Mesothelial cell of epicardium (in vitro differentiated cells): ENCODE results near the gene KCNB1. TPM values are rescaled to one million over a fixed set of nuclear protein-coding genes. Genes with fewer than 3 reads are reported as not detected.

ENCODE experiments used
- DNase-seq, 2 experiments: peaks; one replicate each; pipeline ENCODE4 v3.0.0; 2021; ENCODE audit warnings: low spot score in 2 of 2; ENCODE audit not compliant: unreplicated experiment in 2 of 2
- H3K27ac Mint-ChIP-seq: 2 replicates; pipeline ENCODE4 v1.8.0; 2021; ENCODE audit warnings: mixed read lengths
- H3K27me3 Mint-ChIP-seq: 2 replicates; pipeline ENCODE4 v1.8.0; 2021; ENCODE audit warnings: low read depth, mixed read lengths
- H3K36me3 Mint-ChIP-seq: 2 replicates; pipeline ENCODE4 v1.8.0; 2021; ENCODE audit warnings: mixed read lengths
- H3K4me1 Mint-ChIP-seq: 2 replicates; pipeline ENCODE4 v1.8.0; 2021; ENCODE audit warnings: mixed read lengths
- H3K4me3 Mint-ChIP-seq: 2 replicates; pipeline ENCODE4 v1.8.0; 2021; ENCODE audit warnings: mild to moderate bottlenecking, moderate library complexity, mixed read lengths
- H3K9me3 Mint-ChIP-seq: 2 replicates; pipeline ENCODE4 v1.8.0; 2021; ENCODE audit warnings: mixed read lengths
- total RNA-seq: library from RNA; stranded (reverse); gene quantifications from 3 replicates; pipeline ENCODE4 v1.2.1, GENCODE V29; 2021
- TF ChIP-seq, protein P1 (sequence below): fragments of 200-600 bp; sonication (generic); IDR thresholded peaks from one replicate; pipeline ENCODE4 v1.5.0; 2021; ENCODE audit warnings: antibody characterized with exemption; ENCODE audit not compliant: unreplicated experiment

KCNB1 gene
- total RNA-seq, 1 donor from 2014 or later = 0.51 TPM

- Mint-ChIP-seq H3K4me3 (no peak overlapping the region), H3K4me1 (peaks cover 6% of the 10 kb centered on the region), H3K36me3 (no peaks in the 10 kb centered on the region), H3K27me3 (peaks cover 82% of the 10 kb centered on the region), H3K27ac (no peak overlapping the region), H3K9me3 (no peaks in the 10 kb centered on the region)
- TF ChIP-seq, protein P1, sequence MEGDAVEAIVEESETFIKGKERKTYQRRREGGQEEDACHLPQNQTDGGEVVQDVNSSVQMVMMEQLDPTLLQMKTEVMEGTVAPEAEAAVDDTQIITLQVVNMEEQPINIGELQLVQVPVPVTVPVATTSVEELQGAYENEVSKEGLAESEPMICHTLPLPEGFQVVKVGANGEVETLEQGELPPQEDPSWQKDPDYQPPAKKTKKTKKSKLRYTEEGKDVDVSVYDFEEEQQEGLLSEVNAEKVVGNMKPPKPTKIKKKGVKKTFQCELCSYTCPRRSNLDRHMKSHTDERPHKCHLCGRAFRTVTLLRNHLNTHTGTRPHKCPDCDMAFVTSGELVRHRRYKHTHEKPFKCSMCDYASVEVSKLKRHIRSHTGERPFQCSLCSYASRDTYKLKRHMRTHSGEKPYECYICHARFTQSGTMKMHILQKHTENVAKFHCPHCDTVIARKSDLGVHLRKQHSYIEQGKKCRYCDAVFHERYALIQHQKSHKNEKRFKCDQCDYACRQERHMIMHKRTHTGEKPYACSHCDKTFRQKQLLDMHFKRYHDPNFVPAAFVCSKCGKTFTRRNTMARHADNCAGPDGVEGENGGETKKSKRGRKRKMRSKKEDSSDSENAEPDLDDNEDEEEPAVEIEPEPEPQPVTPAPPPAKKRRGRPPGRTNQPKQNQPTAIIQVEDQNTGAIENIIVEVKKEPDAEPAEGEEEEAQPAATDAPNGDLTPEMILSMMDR = no peak
- DNase-seq = no peak
Measured at GRCh38 chr20:49486064-49486463, 3.6 kb upstream of the KCNB1 start.

DNA sequence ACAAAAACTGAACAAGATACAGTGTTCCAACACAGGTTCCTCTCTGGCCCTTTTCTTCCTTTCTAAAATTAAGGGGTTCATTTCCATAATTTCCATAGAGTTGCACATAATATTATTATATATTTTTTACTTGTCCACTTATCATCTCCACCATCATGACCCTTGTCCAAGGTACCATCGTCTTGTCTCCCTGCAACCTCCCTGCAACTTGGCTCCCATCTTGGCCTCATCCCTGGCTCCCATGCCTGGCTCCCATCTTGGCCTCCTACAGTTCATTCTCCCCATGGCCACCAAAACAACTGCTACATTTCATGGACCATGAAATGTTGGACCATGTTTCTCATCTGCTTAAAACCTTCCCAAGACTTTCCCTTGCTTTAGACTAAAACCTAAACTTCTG, 3.1 kb upstream of the KCNB1 start:
- peaks cover 6% of the 10 kb centered on the region for H3K4me1 Mint-ChIP-seq

DNA sequence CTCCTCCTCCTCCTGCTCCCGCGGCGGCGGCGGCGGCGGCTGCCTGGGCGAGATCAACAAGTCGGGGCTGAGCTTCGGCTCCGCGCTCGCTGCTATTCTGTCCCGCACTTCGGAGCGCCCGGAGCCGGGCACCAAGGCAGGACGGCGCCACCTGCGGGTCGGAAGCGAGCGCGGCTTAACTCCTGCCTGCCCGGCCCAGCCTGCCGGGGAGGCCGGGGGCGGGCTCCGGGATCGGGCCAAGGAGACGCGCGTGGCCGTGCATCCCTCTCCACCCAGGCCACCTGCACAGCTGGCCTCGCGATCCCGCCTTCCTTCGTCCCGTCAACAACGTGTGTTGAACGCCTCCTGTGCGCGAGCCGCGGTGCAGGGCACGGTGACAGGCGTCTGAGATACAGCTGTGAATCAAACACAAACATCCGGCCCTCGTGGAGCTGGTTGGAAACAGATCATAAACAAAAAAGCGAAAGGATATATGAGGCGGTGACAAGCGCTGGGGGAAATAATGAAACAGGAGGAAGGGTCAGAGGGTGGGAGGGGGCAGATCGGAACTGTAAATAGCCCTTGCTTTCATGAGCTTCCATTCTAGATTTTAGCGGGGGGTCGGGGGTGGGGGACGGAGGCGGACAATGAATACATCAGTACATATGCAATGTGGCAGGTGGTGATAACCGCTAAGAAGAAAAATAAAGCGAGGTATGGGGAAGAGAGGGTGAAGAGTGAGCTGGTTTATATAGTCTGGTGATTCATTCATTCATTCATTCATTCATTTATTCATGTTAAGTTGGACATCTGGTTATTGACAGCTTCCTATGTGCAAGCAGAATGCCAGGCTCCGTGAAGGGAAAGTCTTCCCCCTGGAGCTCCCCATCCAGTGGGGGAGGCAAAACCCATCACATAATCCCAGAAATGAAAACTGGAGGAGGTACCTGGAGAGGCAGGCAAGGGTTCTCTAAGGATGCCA, 2.0 kb upstream of the KCNB1 start:
- peaks cover 6% of the 10 kb centered on the region for H3K4me1 Mint-ChIP-seq
- no peaks in the 10 kb centered on the region for H3K36me3 Mint-ChIP-seq
- peak; percentile 80 to 89 for DNase-seq
- peak overlapping the region; percentile 79 for H3K4me3 Mint-ChIP-seq
- peaks cover 86% of the 10 kb centered on the region for H3K27me3 Mint-ChIP-seq
- no peak overlapping the region for H3K27ac Mint-ChIP-seq
- TF ChIP-seq, protein P1 = peak; percentile 49
- H3K9me3 Mint-ChIP-seq = no peaks in the 10 kb centered on the region

More for the DNA sequence above, 3.1 kb upstream of the KCNB1 start:
- TF ChIP-seq, protein P1 = no peak
- DNase-seq = no peak
- no peaks in the 10 kb centered on the region for H3K9me3 Mint-ChIP-seq
- H3K27ac Mint-ChIP-seq = no peak overlapping the region
- H3K36me3 Mint-ChIP-seq = no peaks in the 10 kb centered on the region
- peaks cover 83% of the 10 kb centered on the region for H3K27me3 Mint-ChIP-seq
- H3K4me3 Mint-ChIP-seq = no peak overlapping the region

DNA sequence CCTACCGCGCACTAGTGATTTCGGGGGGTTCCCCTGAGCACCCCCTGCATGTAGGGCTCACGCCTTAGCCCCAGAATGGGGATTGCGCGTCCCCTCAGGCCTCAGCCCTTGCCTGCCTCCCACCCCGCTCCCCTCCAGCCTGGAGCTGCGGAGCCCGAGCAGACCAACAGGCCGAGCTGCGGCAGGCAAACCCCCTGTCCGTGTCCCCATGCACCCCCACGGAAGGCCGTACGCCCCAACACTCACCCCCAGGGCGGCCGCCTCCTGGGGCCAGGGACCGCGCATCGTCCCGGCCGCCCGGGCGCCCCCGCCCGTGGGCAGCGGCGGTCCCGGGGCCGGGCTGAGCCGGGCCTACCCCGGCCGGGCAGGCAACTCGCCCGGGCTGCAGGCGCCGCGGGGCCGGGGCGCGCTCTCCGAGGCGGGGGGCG, 1.2 kb upstream of the KCNB1 start:
- TF ChIP-seq, protein P1 = no peak
- Mint-ChIP-seq H3K4me1 (peaks cover 6% of the 10 kb centered on the region), H3K36me3 (no peaks in the 10 kb centered on the region), H3K9me3 (no peaks in the 10 kb centered on the region), H3K27ac (no peak overlapping the region), H3K27me3 (peaks cover 84% of the 10 kb centered on the region), H3K4me3 (peak overlapping the region; percentile 38)
- peak in 1 of 2 experiments; percentile 48 for DNase-seq

- peaks cover 6% of the 10 kb centered on the region for H3K4me1 Mint-ChIP-seq
- no peak for DNase-seq
- no peaks in the 10 kb centered on the region for H3K9me3 Mint-ChIP-seq
- peak overlapping the region; percentile 56 for H3K4me3 Mint-ChIP-seq
- H3K36me3 Mint-ChIP-seq = no peaks in the 10 kb centered on the region
- H3K27ac Mint-ChIP-seq = no peak overlapping the region
- TF ChIP-seq, protein P1 = no peak
- peaks cover 78% of the 10 kb centered on the region for H3K27me3 Mint-ChIP-seq
Measured at GRCh38 chr20:49483018-49483695, 689 bp upstream of the KCNB1 start.
